GM19239 (cell line): ENCODE results near the gene GTF2IRD1.

ENCODE experiments used
- DNase-seq: peaks from one replicate; pipeline ENCODE4 v3.0.0; 2011; ENCODE audit warnings: low spot score; ENCODE audit not compliant: insufficient read length
- FAIRE-seq: peaks from 2 replicates; lab custom pipeline; 2011; peaks lifted over from hg19 to GRCh38; lab: Jason Lieb, UNC

GTF2IRD1 gene

DNA sequence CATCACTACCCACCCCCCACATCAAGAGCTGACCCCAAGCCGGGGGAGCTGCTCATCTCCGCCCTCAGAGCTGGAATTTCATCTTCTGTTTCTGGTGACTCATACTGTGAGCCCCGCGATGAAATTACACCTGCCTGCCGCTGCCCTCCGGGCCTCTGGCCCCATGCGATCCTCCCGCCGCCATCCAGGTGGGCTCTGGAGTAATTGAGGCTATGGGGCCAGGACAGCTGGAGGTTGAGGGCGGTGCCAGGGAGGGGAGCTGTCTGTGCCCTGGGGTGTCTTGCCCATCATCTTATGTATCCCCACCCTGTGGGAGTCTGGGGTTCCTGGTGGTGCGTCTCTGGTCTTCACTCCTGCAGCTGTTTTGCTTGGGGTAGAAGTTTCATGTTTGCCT, 9.0 kb downstream of the GTF2IRD1 start:
- FAIRE-seq (no peak), DNase-seq (no peak)

DNA sequence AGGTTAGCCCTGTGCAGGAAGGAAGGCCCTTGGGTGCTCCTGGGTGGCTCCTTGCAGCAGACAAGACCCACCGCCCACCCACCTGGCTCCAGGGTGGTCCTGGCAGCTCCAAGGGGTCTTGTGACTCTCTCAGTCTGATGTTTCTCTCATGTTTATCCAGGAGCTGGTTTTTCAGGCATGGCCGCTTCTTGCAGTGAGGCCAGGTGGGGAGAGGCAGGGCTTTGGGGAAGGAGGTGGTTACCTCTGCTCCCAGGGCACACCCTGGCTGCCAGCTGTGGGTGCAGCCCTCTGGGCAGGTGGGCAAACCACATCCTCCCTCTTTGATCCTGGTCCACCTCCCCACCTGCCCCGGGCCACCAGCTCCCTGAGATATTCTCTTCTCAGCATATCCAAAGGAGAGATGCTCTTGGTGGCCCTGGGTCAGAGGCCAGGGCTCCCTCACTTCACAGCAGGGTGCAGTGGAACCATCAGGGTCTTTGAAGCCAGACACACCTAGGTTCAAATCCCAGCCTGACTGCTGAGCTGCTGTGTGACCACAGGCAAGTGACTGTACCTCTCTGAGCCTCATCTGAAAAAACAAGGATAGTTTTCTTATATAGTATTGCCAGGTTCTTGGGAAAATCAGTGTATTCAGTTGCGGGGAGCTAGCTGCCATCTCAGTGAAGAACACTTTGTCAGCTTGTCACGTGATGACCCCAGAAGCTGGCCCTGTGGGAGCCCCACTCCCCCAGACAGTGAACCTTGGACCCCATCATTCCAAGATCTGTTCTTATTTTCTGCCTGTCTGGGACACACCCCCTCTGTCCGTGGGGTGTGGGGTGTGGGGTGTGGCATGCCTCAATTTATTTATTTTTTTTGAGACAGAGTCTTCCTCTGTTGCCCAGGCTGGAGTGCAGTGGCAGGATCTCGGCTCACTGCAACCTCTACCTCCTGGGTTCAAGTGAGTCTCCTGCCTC, 11.5 kb downstream of the GTF2IRD1 start:
- no peak for DNase-seq

DNA sequence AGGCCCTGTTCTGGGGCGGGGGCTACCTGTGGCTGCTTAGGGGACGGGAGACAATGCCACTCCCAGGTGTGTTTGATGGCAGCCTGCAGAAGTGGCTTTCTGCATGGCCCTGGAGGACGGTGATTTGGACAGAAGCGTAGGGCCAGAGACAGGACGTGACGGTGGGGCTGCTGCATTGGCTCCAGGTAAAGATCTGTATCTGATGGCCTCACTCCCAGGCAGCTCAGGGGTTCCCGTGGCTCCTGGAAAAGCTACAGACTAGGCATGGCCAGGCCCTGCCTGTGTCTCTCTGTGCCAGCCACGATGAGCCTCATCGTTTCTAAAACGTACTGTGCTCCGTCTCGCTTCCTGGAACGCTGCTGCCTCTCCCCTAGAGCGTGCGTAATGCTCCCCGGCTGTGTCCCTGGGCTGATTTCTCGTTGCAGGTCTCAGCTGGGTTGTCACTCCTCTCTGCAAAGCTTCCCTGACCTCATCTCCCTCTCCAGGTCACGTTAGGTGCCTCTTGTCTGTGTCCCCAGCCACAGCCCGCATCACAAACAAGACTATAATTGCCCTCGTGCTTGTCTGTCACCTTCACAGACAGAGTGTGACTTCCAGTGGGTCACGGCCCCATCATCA, 12.6 kb downstream of the GTF2IRD1 start:
- no peak for DNase-seq
- FAIRE-seq, result no peak

More for the DNA sequence above, 11.5 kb downstream of the GTF2IRD1 start:
- FAIRE-seq, result no peak

DNA sequence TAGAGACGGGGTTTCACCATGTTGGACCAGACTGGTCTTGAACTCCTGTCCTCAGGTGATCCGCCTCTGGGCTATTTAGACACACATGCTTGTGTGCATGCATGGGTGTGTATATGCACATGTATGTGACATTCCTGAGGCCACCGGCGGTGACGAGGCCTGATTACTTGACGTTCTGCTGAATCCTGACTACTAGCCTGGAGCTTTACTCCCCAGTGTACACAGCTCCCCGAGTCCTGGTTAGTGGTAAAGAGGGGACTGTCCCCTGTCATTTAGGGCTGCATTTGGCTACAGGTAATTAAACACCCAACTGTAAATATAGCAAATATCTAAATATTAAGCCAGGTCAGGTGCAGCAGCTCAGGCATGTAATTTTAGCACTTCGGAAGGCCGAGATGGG, 14.2 kb downstream of the GTF2IRD1 start:
- no peak for FAIRE-seq

DNA sequence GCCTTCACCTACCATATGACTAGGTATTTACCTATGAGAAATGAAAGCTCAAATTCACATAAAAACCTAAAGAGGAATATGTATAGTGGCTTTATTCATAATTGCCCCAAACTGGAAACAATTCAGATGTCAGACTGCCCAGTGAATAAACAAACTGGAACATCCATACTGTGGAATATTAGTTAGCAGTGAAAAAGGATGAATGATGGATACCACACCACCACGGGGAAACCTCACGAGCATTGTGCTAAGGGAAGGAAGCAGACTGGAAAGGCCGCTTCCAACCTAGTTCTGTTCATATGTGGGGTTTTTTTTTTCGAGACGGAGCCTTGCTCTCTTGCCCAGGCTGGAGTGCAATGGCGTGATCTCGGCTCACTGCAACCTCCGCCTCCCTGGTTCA, 16.8 kb downstream of the GTF2IRD1 start:
- FAIRE-seq (no peak), DNase-seq (no peak)

More for the DNA sequence above, 14.2 kb downstream of the GTF2IRD1 start:
- DNase-seq, result no peak

DNA sequence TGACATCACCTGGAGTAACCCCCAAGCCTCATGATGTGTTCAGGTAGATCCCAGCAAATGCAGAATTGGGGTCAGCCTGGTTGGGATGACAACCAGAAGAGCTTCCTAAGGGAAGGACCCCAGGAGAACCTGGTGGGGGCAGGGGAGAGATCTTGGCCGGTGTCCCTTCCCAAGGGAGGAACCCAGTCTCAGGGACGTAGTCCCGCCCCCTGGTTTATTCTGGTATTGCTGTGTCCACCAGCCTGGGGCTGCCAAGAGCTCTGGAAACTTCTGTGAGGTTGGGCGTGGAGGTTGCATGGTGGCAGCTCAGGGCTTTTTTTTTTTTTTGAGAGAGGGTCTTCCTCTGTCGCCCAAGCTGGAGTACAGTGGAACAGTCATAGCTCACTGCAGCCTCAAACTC, 19.4 kb downstream of the GTF2IRD1 start:
- DNase-seq (no peak), FAIRE-seq (no peak)

DNA sequence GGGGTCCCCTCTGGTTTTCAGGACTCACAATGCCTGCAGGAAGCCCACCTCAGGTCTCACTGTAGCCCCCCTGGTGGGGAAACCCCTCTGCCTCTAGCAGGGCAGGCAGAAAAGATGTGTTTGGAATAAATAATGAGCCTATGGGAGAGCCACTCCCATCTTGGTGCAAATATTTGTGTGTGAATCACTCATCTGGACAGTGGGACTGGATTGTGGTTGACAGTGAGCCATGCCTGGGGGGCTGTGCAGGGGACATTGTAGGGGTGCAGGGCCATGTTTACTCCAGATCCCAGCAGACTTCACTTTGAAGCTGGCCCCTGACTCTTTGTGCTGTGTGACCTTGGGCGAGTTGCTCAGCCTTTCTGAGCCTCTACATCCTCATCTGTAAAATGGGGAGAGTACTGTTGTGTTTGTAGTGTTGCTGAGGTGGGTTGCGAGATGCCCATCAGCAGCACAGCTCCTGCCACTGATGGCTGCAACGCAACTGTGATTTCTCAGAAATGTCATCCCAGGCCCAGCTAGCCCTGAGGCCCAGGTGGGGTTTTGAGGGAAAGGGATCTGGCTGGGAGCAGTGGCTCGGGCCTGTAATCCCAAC, 20.7 kb downstream of the GTF2IRD1 start:
- FAIRE-seq (no peak), DNase-seq (no peak)

DNA sequence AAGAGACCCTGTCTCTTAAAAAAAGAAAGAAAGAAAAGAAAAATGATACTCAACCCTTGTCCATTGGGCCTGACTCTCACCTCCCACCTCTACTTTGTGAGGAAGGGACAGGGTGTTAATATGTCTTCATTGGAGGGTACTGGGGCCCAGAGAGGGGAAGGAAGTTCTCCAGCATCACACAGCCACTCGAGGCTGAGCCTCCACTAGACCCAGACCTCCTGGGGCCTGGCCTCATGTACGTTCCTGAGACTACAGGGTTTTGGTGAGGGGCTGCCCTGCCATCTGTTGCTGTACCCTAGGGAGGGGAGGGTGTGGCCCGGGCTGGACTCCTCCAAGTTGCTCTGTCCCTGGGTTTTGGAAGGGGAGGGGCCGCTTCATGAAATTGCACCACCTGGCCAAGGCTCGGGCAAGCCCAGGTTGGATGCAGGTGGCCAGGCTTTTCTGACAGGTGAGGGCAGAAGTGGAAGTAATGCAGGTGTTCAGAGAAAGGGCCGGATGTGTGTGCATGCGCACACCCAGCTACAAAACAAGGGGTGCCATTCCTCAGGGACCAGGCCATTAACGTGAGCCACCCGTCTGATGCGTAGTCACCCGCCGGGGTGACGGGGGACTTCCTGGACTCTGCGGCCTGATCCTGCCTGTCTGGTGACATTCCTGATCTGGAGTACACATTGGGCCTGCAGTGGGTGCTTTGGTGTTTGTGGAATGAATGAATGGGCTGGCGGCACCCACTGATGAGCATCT, 21.7 kb downstream of the GTF2IRD1 start:
- DNase-seq (no peak), FAIRE-seq (no peak)

DNA sequence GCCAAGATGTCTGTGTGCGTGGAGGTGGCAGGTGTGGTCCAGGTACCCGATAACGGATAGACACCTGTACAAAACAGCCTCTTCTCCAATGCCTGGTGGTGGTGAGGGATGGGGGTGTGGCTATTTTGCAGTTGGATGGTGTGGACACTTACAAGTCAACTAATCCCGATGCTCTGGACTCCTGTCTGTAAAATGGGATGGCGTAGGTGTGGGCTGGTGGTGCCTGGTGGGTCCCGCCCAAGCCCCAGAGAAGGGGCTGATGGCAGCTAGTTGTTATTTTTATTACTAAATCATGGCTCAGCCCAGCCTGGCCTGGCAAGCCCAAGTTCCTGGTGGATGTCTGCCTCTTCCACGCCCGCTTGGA, 22.3 kb downstream of the GTF2IRD1 start:
- FAIRE-seq, result no peak
- DNase-seq, result no peak

DNA sequence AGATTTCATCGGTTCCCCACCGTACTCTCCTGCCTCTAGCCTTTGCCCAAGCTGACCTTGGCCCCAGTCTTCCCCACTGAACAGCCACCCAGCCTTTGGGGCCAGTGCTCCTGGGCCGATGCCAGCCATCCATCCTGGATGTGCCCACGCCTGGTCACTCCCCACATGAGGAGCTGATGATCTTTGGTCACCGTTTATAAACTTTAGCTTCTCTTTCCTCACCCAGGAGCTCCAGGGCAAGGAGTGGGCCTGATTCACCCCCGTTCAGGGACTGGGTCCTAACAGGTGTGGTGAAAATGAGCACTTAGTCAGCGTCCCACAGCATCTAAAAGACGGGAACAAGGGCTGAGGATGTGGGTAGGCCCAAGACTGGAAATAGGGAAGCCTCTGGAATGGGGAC, 22.9 kb downstream of the GTF2IRD1 start:
- no peak for DNase-seq
- FAIRE-seq, result no peak

DNA sequence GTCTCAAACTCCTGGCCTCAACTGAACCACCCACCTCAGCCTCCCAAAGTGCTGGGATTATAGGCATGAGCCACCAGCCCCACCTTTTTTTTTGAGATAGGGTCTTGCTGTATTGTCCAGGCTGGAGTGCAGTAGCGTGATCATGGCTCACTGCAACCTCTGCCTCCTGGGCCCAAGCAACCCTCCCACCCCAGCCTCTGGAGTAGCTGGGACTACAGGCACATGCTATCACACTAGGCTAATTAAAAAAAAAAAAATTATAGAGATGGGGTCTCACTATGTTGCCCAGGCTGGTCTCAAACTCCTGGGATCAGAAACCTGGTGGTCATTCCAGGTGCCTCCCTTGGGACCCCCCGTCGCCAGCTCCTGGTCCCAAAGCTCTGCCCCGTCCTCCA, 25.0 kb downstream of the GTF2IRD1 start:
- DNase-seq (no peak), FAIRE-seq (no peak)

DNA sequence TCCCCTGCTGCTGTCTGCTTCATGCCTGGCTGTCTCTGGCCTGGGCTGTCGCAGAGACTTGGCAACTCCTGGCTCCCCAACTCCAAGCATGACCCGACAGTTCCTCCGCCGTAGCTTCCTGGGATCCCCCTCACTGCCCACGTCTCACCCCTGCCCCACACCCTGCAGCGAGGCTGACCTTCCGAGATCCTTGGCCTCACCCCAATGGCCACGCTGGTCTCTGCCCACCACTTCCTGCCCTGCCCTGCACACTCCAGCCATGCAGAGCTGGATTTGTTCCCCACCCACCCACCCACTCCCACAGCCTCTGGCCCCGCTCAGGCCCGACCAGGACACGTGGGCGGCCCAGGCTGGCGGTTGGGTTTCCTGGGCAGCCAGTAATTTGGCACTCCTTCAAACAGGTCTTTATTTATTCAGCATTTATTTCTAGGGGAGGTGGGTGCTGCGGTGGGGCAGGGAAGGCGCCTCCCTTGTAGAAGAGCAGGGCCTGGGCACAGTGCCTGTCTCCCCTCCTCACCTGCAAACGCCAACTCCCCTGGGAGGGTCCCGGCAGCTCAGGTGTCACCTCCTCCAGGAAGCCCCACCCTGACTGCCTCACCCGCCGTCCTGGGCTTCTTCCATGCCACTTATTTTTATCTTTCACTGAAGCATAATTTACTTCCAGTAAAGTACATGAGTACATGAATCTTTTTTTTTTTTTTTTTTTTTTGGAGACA, 25.5 kb downstream of the GTF2IRD1 start:
- FAIRE-seq (no peak), DNase-seq (no peak)

DNA sequence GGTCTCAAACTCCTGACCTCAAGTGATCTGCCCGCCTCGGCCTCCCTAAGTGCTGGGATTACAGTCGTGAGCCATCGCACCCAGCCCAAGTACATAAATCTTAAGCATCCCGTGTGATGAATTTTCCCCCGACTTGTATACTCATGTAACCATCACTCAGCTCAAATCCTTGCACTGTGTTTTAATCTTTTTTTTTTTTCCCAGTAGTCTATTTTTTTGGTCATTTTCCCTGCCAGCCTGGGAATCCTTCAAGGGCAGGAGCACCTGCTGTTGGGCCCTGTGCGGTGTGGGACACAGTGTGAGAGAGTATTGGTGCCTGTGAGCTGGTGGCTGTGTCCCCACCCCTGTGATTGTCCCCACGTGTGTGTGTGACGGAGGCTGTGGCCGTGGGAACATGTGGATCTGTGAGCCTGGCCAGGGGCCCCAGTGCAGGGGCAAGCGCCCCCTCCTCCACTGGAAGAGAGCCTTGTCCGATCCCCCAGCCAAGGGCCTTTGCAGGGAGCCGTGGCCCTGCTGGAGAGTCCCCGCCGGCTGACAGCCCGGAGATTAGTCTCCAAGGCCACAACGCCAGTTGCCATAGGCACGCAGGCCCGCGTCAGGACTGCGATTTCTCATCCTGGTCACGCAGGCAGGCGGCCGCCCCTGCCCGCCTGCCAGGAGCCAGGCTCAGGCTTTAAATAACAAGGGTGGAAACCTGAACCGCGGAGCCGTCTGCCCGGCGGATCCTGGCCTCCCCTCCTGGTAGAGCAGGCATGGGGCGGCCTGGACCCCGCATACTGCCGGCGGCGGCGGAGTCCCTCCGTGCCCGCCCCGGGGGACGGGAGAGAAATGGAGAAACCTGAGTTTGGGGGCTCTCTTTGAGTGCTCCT, 26.5 kb downstream of the GTF2IRD1 start:
- FAIRE-seq, result no peak
- DNase-seq, result no peak

DNA sequence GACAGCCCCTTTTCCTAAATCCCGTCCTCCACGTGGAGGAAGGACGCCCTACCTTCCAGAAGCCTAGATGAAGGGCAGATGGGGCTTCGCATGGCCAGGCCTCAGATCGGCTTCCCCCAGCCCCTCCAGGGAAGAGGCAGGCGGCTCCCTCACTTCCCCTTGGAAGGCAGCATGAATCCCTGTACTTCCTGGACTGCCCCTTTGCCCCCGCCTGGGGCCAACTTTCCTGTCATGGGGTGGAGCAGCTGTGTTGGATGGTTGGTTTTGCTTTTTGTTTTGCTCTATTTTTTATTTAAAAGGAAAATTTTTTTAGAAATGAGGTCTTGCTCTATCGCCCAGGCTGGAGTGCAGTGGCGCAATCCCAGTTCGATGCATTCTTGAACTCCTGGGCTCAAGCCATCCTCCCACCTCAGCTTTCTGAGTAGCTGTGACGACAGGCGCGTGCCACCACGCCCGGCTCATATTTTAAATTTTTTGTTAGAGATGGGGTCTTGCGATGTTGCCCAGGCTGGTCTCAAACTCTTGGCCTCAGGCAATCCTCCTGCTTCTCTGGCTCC, 27.2 kb downstream of the GTF2IRD1 start:
- FAIRE-seq, result no peak
- no peak for DNase-seq

DNA sequence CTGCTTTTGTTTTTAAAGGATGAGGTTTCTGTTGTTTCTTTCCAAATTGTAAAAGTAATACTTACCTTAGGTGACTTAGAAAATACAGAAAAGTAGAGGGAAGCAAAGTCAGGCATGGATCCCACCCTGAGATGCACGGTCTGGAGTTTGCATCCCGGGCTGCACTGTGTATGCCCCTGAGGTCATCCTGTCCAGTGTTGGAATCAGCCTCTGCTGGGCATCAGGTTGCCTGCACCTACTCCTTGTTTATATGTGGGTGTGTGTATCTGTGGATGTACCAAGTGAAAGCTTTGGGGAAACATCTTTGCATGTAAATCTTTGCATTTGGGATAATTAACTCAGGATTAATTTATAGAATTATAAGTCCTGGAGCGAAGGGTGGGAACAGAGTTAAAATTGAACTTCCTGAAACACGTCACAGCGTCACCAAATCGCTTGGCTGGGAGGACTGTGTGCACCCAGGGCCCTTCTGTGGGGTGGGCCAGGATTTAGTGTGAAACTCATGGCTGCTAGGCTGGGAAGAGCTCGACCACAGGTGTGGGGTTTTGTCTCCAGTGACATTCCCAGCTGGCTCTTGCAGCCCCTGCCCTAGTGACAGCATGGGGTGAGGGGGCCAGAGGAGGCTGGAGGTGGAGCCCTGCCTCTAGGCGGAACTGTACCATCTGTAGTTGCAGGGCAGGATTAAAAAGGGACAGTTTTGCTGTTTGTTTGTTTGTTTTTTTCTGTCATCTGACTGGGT, 27.9 kb downstream of the GTF2IRD1 start:
- DNase-seq, result no peak
- FAIRE-seq, result no peak

DNA sequence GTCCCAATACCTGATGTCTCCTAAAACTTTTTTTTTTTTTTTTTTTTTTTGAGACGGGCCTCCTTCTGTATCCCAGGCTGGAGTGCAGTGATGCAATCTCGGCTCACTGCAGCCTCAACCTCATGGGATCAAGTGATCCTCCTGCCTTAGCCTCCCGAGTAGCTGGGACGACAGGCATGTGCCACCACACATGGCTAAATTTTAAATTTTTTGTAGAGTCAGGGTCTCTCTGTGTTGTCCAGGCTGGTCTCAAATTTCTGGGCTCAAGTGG, 28.4 kb downstream of the GTF2IRD1 start:
- no peak for FAIRE-seq
- no peak for DNase-seq

DNA sequence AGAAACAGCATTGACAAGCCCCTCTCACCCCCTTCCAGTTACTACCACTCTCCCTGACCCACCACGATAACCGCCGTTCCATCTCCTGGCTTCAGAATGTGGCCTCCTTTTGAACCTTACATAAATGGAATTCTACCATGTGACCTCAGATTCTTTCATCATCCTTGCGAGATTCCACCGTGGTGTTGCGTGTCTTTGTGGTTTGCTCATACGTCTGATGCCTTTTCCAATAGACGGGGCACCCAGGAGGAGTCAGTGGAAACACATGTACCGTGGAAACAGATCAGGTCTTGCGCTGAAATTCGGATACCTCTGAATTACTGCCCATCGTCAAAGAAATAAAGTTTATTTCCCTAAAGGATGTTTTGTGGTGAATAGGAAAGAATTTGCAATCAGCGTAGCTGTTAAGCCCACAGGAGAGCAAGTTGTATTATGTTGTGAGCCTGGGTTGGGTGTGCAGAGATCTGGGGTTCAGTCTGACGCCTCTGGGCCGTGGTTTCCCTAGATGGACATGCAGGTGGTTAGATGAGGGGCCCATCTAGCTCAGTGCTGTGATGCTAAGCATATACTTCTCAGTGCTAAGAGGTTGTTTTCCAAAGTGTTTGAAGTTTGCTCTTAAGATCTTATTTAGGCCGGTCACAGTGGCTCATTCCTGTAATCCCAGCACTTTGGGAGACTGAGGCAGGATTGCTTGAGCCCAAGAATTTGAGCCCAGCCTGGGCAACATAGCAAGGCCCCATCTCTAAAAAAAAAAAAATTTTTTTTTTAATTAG, 29.1 kb downstream of the GTF2IRD1 start:
- DNase-seq, result no peak
- FAIRE-seq, result no peak
